Panc1 (cell line): ENCODE results near the gene OPRD1.

Experiments
- CTCF ChIP-seq: fragments of 450-650 bp; IDR thresholded peaks from 2 replicates; pipeline ENCODE4 v1.5.1; 2017; ENCODE audit warnings: mild to moderate bottlenecking
- TCF7L2 ChIP-seq: IDR thresholded peaks from 2 replicates; pipeline ENCODE4 v1.6.1; 2011; ENCODE audit warnings: mild to moderate bottlenecking, low read depth, low read length, inconsistent platforms
- TF ChIP-seq, protein P1 (sequence below), 2 experiments: IDR thresholded peaks; 2 replicates each; pipeline ENCODE4 v1.6.1; 2011 to 2012; ENCODE audit warnings: low read depth in 2 of 2, control low read depth in 1 of 2, low read length in 1 of 2, mild to moderate bottlenecking in 1 of 2, moderate library complexity in 1 of 2; ENCODE audit not compliant: insufficient read depth in 1 of 2

DNA sequence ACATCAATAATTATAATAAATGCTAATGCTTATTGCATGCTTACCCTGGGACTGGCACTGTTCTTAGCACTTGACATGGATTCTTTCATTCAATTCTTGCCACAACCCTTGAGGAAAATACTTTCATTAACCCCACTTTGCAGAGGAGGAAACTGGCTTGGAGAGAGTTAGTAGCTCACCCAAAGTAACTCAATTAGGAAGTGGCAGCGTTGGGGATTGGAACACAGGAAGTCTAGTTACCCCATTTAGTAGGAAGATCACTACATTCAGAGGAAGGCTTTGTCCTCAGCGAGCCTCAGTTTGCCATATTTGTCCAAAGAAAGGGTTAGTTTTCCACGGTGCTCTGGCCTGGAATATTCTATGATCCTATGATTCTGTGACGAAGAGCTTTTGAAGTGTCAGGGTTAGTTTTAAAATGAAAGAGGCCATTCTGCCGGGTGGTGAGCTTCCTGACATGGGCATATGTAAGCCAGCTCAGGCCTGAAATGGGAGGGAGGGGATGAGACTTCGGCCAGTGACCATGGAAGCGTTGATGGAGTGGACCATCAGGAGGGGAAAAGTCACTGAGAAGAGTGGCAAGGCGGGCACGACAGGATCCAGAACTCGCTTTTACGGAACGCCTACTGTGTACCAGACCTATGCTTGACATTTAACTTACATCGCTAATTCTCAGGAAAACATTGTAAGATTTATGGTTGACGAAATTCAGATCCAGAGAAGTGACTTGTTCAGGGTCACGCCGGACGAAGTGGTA, 74.2 kb downstream of the OPRD1 start:
- TF ChIP-seq CTCF: no peak
- TF ChIP-seq, protein P1, sequence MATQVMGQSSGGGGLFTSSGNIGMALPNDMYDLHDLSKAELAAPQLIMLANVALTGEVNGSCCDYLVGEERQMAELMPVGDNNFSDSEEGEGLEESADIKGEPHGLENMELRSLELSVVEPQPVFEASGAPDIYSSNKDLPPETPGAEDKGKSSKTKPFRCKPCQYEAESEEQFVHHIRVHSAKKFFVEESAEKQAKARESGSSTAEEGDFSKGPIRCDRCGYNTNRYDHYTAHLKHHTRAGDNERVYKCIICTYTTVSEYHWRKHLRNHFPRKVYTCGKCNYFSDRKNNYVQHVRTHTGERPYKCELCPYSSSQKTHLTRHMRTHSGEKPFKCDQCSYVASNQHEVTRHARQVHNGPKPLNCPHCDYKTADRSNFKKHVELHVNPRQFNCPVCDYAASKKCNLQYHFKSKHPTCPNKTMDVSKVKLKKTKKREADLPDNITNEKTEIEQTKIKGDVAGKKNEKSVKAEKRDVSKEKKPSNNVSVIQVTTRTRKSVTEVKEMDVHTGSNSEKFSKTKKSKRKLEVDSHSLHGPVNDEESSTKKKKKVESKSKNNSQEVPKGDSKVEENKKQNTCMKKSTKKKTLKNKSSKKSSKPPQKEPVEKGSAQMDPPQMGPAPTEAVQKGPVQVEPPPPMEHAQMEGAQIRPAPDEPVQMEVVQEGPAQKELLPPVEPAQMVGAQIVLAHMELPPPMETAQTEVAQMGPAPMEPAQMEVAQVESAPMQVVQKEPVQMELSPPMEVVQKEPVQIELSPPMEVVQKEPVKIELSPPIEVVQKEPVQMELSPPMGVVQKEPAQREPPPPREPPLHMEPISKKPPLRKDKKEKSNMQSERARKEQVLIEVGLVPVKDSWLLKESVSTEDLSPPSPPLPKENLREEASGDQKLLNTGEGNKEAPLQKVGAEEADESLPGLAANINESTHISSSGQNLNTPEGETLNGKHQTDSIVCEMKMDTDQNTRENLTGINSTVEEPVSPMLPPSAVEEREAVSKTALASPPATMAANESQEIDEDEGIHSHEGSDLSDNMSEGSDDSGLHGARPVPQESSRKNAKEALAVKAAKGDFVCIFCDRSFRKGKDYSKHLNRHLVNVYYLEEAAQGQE (IDR thresholded peaks at IDR 0.05; ENCODE audit: insufficient read depth in 1 of 2, low read depth in 2 of 2, low read length in 1 of 2): no peak
- no peak for TF ChIP-seq TCF7L2
